Measurements from ENCODE around the gene ACSBG1.
"Not testable (repeated sequence)": the region's sequence is repeated elsewhere in the genome, so short reads cannot be mapped to it uniquely, and the experiment has no call there.

The ACSBG1 gene

GRCh38 chr15:78249131-78249530 lies 14.8 kb upstream of the ACSBG1 start:
- DNase-seq: no peak

- no peak for DNase-seq
Observed at GRCh38 chr15:78247911-78248310, 13.5 kb upstream of the ACSBG1 start.

- DNase-seq: not testable (repeated sequence)
Observed at GRCh38 chr15:78245976-78246620, 11.7 kb upstream of the ACSBG1 start.

- DNase-seq: not testable (repeated sequence)
Observed at GRCh38 chr15:78245392-78245791, 11.0 kb upstream of the ACSBG1 start.

GRCh38 chr15:78244893-78245292 lies 10.5 kb upstream of the ACSBG1 start:
- no peak for DNase-seq

- DNase-seq: no peak
Observed at GRCh38 chr15:78244101-78244500, 9.7 kb upstream of the ACSBG1 start.

- DNase-seq: no peak
Observed at GRCh38 chr15:78243491-78243941, 9.2 kb upstream of the ACSBG1 start.

- DNase-seq: no peak
Observed at GRCh38 chr15:78243058-78243457, 8.7 kb upstream of the ACSBG1 start.

- DNase-seq: no peak
Observed at GRCh38 chr15:78242128-78242527, 7.8 kb upstream of the ACSBG1 start.

- no peak for DNase-seq
Observed at GRCh38 chr15:78241017-78241416, 6.7 kb upstream of the ACSBG1 start.

- DNase-seq: no peak
Observed at GRCh38 chr15:78239811-78240210, 5.4 kb upstream of the ACSBG1 start.

GRCh38 chr15:78237146-78237545 lies 2.8 kb upstream of the ACSBG1 start:
- DNase-seq: no peak

- DNase-seq: no peak
Observed at GRCh38 chr15:78236491-78236890, 2.1 kb upstream of the ACSBG1 start.

- DNase-seq: no peak
Observed at GRCh38 chr15:78233496-78233895, 869 bp downstream of the ACSBG1 start.

GRCh38 chr15:78232951-78233350 lies 1.4 kb downstream of the ACSBG1 start:
- DNase-seq: no peak

GRCh38 chr15:78229431-78230406 lies 4.6 kb downstream of the ACSBG1 start:
- no peak for DNase-seq

GRCh38 chr15:78228356-78228996 lies 5.9 kb downstream of the ACSBG1 start:
- DNase-seq: no peak

- DNase-seq: no peak
Observed at GRCh38 chr15:78225783-78226541, 8.4 kb downstream of the ACSBG1 start.

- DNase-seq: no peak
Observed at GRCh38 chr15:78224023-78224411, 10.3 kb downstream of the ACSBG1 start.

- no peak for DNase-seq
Observed at GRCh38 chr15:78223396-78224022, 10.9 kb downstream of the ACSBG1 start.

GRCh38 chr15:78222745-78223395 lies 11.5 kb downstream of the ACSBG1 start:
- DNase-seq: no peak

- DNase-seq: no peak
Observed at GRCh38 chr15:78220713-78221112, 13.7 kb downstream of the ACSBG1 start.
